ENCODE results near the gene CDK14. TPM values are rescaled to one million over a fixed set of nuclear protein-coding genes. Genes with fewer than 3 reads are reported as not detected.
"Not testable (repeated sequence)": the region's sequence is repeated elsewhere in the genome, so short reads cannot be mapped to it uniquely, and the experiment has no call there.

The CDK14 gene
- total RNA-seq, 1 donor from 2014 or later = 1.6 TPM

- Mint-ChIP-seq H3K4me1 (ENCODE audit: low read depth) (no peaks in the 10 kb centered on the region), H3K4me3 (no peak overlapping the region), H3K27me3 (ENCODE audit: insufficient read depth) (no peaks in the 10 kb centered on the region), H3K36me3 (ENCODE audit: low read depth) (no peaks in the 10 kb centered on the region), H3K9me3 (no peaks in the 10 kb centered on the region), H3K27ac (no peak overlapping the region)
- intact Hi-C loops (cut with micrococcal nuclease) = no loop called here
- DNase-seq (ENCODE audit: low spot score) = no peak
Measured at GRCh38 chr7:90917539-90917938, 321.4 kb downstream of the CDK14 start.

GRCh38 chr7:90918303-90918702 is 322.2 kb downstream of the CDK14 start:
- intact Hi-C loops (cut with micrococcal nuclease) = no loop called here

GRCh38 chr7:90919816-90920215 is 323.7 kb downstream of the CDK14 start:
- Mint-ChIP-seq H3K27me3 (ENCODE audit: insufficient read depth) (no peaks in the 10 kb centered on the region), H3K9me3 (no peaks in the 10 kb centered on the region), H3K4me1 (ENCODE audit: low read depth) (no peaks in the 10 kb centered on the region), H3K27ac (no peak overlapping the region), H3K4me3 (no peak overlapping the region), H3K36me3 (ENCODE audit: low read depth) (no peaks in the 10 kb centered on the region)
- intact Hi-C loops (cut with micrococcal nuclease) = no loop called here
- DNase-seq (ENCODE audit: low spot score) = no peak

More at GRCh38 chr7:90918303-90918702, 322.2 kb downstream of the CDK14 start:
- H3K27ac Mint-ChIP-seq = no peak overlapping the region
- no peaks in the 10 kb centered on the region for H3K27me3 Mint-ChIP-seq (ENCODE audit: insufficient read depth)
- no peak overlapping the region for H3K4me3 Mint-ChIP-seq
- no peaks in the 10 kb centered on the region for H3K4me1 Mint-ChIP-seq (ENCODE audit: low read depth)
- no peak for DNase-seq (ENCODE audit: low spot score)
- no peaks in the 10 kb centered on the region for H3K36me3 Mint-ChIP-seq (ENCODE audit: low read depth)
- no peaks in the 10 kb centered on the region for H3K9me3 Mint-ChIP-seq

- no peaks in the 10 kb centered on the region for H3K4me1 Mint-ChIP-seq (ENCODE audit: low read depth)
- H3K27me3 Mint-ChIP-seq (ENCODE audit: insufficient read depth) = no peaks in the 10 kb centered on the region
- no peaks in the 10 kb centered on the region for H3K9me3 Mint-ChIP-seq
- no peak overlapping the region for H3K4me3 Mint-ChIP-seq
- H3K36me3 Mint-ChIP-seq (ENCODE audit: low read depth) = no peaks in the 10 kb centered on the region
- intact Hi-C loops (cut with micrococcal nuclease) = no loop called here
- no peak overlapping the region for H3K27ac Mint-ChIP-seq
- DNase-seq (ENCODE audit: low spot score) = no peak
Measured at GRCh38 chr7:90920336-90920735, 324.2 kb downstream of the CDK14 start.

GRCh38 chr7:90923541-90923997 is 327.4 kb downstream of the CDK14 start:
- no peaks in the 10 kb centered on the region for H3K4me1 Mint-ChIP-seq (ENCODE audit: low read depth)
- H3K27ac Mint-ChIP-seq = no peak overlapping the region
- H3K9me3 Mint-ChIP-seq = no peaks in the 10 kb centered on the region
- H3K36me3 Mint-ChIP-seq (ENCODE audit: low read depth) = no peaks in the 10 kb centered on the region
- DNase-seq (ENCODE audit: low spot score) = no peak
- H3K27me3 Mint-ChIP-seq (ENCODE audit: insufficient read depth) = no peaks in the 10 kb centered on the region
- intact Hi-C loops (cut with micrococcal nuclease) = no loop called here
- no peak overlapping the region for H3K4me3 Mint-ChIP-seq

GRCh38 chr7:90928700-90929424 is 332.7 kb downstream of the CDK14 start:
- intact Hi-C loops (cut with micrococcal nuclease); H3K36me3 Mint-ChIP-seq (ENCODE audit: low read depth); H3K27ac Mint-ChIP-seq; H3K4me1 Mint-ChIP-seq (ENCODE audit: low read depth); H3K27me3 Mint-ChIP-seq (ENCODE audit: insufficient read depth); H3K9me3 Mint-ChIP-seq: not testable (repeated sequence)
- DNase-seq (ENCODE audit: low spot score) = peak; percentile 6
- peak overlapping the region; percentile 45 for H3K4me3 Mint-ChIP-seq

GRCh38 chr7:90931986-90932916 is 336.1 kb downstream of the CDK14 start:
- Mint-ChIP-seq H3K4me1 (ENCODE audit: low read depth) (peaks cover 7% of the 10 kb centered on the region), H3K9me3 (no peaks in the 10 kb centered on the region), H3K27me3 (ENCODE audit: insufficient read depth) (no peaks in the 10 kb centered on the region), H3K36me3 (ENCODE audit: low read depth) (no peaks in the 10 kb centered on the region), H3K4me3 (no peak overlapping the region), H3K27ac (no peak overlapping the region)
- intact Hi-C loops (cut with micrococcal nuclease) = no loop called here
- no peak for DNase-seq (ENCODE audit: low spot score)

- peaks cover 7% of the 10 kb centered on the region for H3K4me1 Mint-ChIP-seq (ENCODE audit: low read depth)
- H3K4me3 Mint-ChIP-seq = no peak overlapping the region
- no peak for DNase-seq (ENCODE audit: low spot score)
- H3K27ac Mint-ChIP-seq = no peak overlapping the region
- intact Hi-C loops (cut with micrococcal nuclease) = no loop called here
- no peaks in the 10 kb centered on the region for H3K36me3 Mint-ChIP-seq (ENCODE audit: low read depth)
- no peaks in the 10 kb centered on the region for H3K9me3 Mint-ChIP-seq
- no peaks in the 10 kb centered on the region for H3K27me3 Mint-ChIP-seq (ENCODE audit: insufficient read depth)
Measured at GRCh38 chr7:90933041-90933440, 336.9 kb downstream of the CDK14 start.

GRCh38 chr7:90933984-90934383 is 337.9 kb downstream of the CDK14 start:
- DNase-seq (ENCODE audit: low spot score) = no peak
- Mint-ChIP-seq H3K4me3 (no peak overlapping the region), H3K27me3 (ENCODE audit: insufficient read depth) (no peaks in the 10 kb centered on the region), H3K9me3 (no peaks in the 10 kb centered on the region), H3K36me3 (ENCODE audit: low read depth) (no peaks in the 10 kb centered on the region), H3K4me1 (ENCODE audit: low read depth) (peaks cover 4% of the 10 kb centered on the region), H3K27ac (no peak overlapping the region)
- intact Hi-C loops (cut with micrococcal nuclease) = no loop called here

- H3K4me1 Mint-ChIP-seq (ENCODE audit: low read depth) = no peaks in the 10 kb centered on the region
- no peaks in the 10 kb centered on the region for H3K27me3 Mint-ChIP-seq (ENCODE audit: insufficient read depth)
- DNase-seq (ENCODE audit: low spot score) = no peak
- H3K36me3 Mint-ChIP-seq (ENCODE audit: low read depth) = no peaks in the 10 kb centered on the region
- no peak overlapping the region for H3K4me3 Mint-ChIP-seq
- no peak overlapping the region for H3K27ac Mint-ChIP-seq
- intact Hi-C loops (cut with micrococcal nuclease) = no loop called here
- H3K9me3 Mint-ChIP-seq = no peaks in the 10 kb centered on the region
Measured at GRCh38 chr7:90938371-90938770, 342.2 kb downstream of the CDK14 start.

GRCh38 chr7:90939666-90940065 is 343.5 kb downstream of the CDK14 start:
- no peaks in the 10 kb centered on the region for H3K27me3 Mint-ChIP-seq (ENCODE audit: insufficient read depth)
- no peaks in the 10 kb centered on the region for H3K9me3 Mint-ChIP-seq
- DNase-seq (ENCODE audit: low spot score) = no peak
- no peak overlapping the region for H3K27ac Mint-ChIP-seq
- H3K4me3 Mint-ChIP-seq = no peak overlapping the region
- H3K36me3 Mint-ChIP-seq (ENCODE audit: low read depth) = no peaks in the 10 kb centered on the region
- intact Hi-C loops (cut with micrococcal nuclease) = no loop called here
- no peaks in the 10 kb centered on the region for H3K4me1 Mint-ChIP-seq (ENCODE audit: low read depth)

GRCh38 chr7:90944021-90944420 is 347.9 kb downstream of the CDK14 start:
- H3K4me1 Mint-ChIP-seq (ENCODE audit: low read depth) = no peaks in the 10 kb centered on the region
- H3K4me3 Mint-ChIP-seq = no peak overlapping the region
- H3K27me3 Mint-ChIP-seq (ENCODE audit: insufficient read depth) = no peaks in the 10 kb centered on the region
- intact Hi-C loops (cut with micrococcal nuclease) = no loop called here
- H3K27ac Mint-ChIP-seq = no peak overlapping the region
- no peaks in the 10 kb centered on the region for H3K9me3 Mint-ChIP-seq
- H3K36me3 Mint-ChIP-seq (ENCODE audit: low read depth) = no peaks in the 10 kb centered on the region
- no peak for DNase-seq (ENCODE audit: low spot score)

GRCh38 chr7:90945104-90945787 is 349.1 kb downstream of the CDK14 start:
- no peak for DNase-seq (ENCODE audit: low spot score)
- Mint-ChIP-seq H3K4me1 (ENCODE audit: low read depth) (no peaks in the 10 kb centered on the region), H3K36me3 (ENCODE audit: low read depth) (no peaks in the 10 kb centered on the region), H3K9me3 (no peaks in the 10 kb centered on the region), H3K27me3 (ENCODE audit: insufficient read depth) (no peaks in the 10 kb centered on the region), H3K27ac (no peak overlapping the region), H3K4me3 (no peak overlapping the region)
- intact Hi-C loops (cut with micrococcal nuclease) = no loop called here

All from activated T-helper 1 cell treated with anti-CD3 and anti-CD28 coated beads, Interleukin-12 subunit alpha, Interleukin-12 subunit beta, Interleukin-2, Interleukin-4 antibody, amounts not matched to agents 30 ng/mL and 10 ng/mL and 1 ng/mL, durations not matched to agents 14 hours and 24 hours and 36 hours (primary cell).